GM11168 (cell line): ENCODE results near the gene RNF11.

Experiments used
- in situ Hi-C: fragments of 300-500 bp; cut with MboI; formaldehyde crosslinking; loops from one replicate; pipeline ENCODE4 v1.12.0; 2022; ENCODE audit warnings: low sequenced_read_pairs; ENCODE audit not compliant: unreplicated experiment

Gene RNF11

DNA sequence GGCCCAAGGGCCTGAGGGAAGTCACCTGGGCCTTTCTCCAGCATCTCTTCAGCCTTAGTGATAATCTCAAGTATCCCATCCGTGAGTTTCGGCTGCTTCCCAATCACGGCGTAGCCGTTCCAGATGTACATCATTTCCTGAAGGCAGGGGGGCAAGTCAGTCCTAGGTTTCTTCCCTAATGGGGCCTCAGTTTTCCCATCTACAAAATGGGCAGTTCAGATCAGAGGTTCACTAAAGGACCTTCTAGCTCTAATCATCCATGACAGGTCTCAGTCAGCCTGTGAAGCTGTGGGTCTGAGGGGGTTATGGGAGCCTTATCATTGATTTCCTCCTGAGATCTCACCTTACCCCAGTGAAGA is 54.4 kb downstream of the RNF11 start:
- in situ Hi-C loops = no loop called here

DNA sequence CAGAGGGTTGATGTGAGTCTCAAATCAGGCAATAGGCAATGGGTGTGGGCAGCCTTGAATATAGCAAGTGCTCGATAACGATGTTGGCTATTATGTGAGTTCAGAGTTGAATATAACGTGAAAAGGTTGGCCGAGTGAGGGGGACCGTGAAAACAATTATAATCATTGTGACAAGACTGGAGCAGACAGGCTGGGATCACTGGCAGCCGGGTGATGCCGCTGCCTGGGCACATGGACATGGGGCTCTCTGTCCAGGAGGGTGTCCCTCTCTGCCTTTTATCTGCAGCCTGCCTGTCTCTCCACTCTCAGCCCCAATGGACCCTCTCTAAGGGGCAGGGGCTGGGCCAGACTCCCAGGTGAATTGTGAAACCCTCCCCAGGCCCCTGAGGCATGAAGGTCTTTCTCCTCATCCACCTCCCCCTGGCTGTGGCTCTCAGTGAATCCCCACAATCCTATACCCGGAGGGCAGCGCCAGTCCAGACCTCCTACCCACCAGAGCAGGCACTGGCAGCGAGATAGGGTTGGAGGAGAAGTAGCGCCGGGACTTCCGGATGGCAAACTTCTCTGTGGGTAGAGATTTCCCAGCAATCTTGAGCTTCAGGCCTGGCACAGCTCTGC is 57.9 kb downstream of the RNF11 start:
- in situ Hi-C loops = no loop called here

GRCh38 chr1:51294566-51295184 is 58.6 kb downstream of the RNF11 start:
- in situ Hi-C loops = no loop called here

GRCh38 chr1:51295926-51296325 is 59.9 kb downstream of the RNF11 start:
- in situ Hi-C loops = no loop called here

DNA sequence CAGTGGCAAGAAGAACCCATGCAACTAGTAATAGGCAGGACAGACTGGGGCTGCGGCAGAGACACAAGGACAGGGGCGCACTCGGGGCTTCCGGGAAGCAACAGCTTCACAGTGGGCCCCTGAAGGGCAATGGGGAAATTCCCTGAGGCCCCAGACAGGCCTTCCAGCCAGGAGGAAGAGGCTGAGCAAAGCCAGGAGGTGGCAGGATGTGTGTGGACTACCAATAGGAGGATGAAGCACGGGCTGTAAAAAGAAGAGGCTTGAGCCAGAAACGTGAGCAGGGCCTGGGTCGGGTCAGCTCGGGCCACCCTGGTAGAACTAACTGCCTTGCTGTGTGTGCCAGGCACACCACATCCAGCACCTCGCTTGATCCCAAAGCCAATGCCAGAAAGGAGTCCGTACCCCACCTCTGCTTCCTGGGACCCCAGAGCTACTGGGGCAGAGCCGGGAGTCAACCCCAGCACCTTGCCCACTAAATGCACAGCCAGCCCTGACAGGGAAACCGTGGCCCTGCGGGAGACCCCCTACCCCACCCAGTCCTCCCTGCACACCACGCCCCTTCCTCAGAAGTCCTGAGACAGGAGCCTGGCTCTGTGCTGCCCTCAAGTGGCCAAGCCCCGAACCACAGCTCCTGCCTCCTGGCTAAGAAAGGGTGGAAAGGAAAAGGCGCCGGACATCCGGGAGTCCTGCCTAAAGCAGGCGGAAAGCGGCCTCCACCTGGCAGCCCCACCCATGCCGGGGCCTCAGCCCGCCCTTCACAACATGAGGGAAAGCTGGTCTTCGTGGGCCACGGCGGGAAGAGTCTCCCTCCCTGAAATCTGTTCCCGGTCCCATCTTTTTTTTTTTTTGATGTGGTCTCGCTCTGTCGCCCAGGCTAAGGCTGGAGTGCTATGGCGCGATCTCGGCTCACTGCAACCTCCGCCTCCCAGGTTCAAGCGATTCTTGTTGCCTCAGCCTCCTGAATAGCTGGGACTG is 60.6 kb downstream of the RNF11 start:
- in situ Hi-C loops = no loop called here

GRCh38 chr1:51297401-51298321 is 61.6 kb downstream of the RNF11 start:
- in situ Hi-C loops = no loop called here

GRCh38 chr1:51298322-51298705 is 62.2 kb downstream of the RNF11 start:
- in situ Hi-C loops = no loop called here

GRCh38 chr1:51299185-51299885 is 63.3 kb downstream of the RNF11 start:
- in situ Hi-C loops = no loop called here

GRCh38 chr1:51299981-51300670 is 64.1 kb downstream of the RNF11 start:
- in situ Hi-C loops = no loop called here

DNA sequence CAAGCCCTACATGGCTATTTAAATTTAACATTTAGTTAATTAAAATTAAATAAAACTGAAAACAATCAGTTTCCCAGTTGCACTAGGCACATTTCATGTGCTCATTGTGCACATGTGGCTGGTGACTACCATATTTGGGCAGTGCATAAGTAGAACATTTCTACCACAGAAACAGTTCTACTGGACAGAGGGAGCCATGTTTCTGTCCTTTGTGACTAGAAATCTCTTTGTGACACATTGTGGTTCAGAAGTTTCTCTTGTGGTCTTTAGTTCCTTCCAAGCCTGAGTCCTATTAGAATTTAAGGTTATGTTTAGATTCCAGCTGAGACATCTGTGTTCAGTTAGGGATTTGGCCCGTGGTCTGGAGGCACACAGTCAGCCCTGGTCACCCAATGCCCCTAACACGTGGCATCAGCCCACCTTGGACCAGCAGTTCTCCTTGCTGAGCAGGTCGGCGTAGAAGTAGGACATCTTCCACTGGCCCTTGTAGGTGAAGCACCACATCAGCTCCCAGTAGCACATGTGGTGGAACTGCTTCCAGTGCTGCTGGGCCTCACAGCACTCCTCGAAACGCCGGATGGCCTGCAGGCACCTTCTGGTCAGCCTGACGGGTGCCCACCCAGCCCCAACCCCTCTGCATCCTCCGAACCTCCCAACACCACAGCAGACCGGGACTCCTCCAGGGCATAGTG is 65.2 kb downstream of the RNF11 start:
- in situ Hi-C loops = no loop called here

DNA sequence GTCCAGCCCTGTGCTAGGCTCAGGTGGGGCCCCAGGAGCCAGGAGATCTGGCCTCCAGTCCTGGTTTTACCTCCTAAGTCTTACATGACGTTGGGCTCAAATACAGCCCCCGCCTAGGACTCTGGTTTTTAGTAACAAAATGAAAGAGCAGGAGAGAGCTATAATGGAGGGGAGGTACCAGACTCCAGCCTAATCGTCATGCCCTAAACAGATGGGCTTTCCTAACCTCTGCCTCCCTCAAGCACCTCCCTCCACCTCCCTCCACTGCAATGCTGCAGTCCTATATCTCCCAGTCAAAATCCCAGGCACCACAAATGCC is 65.7 kb downstream of the RNF11 start:
- in situ Hi-C loops = no loop called here

GRCh38 chr1:51302270-51302669 is 66.2 kb downstream of the RNF11 start:
- in situ Hi-C loops = no loop called here

- in situ Hi-C loops = no loop called here
Observed at GRCh38 chr1:51302746-51303145, 66.7 kb downstream of the RNF11 start.

- in situ Hi-C loops = no loop called here
Observed at GRCh38 chr1:51303315-51303714, 67.2 kb downstream of the RNF11 start.

DNA sequence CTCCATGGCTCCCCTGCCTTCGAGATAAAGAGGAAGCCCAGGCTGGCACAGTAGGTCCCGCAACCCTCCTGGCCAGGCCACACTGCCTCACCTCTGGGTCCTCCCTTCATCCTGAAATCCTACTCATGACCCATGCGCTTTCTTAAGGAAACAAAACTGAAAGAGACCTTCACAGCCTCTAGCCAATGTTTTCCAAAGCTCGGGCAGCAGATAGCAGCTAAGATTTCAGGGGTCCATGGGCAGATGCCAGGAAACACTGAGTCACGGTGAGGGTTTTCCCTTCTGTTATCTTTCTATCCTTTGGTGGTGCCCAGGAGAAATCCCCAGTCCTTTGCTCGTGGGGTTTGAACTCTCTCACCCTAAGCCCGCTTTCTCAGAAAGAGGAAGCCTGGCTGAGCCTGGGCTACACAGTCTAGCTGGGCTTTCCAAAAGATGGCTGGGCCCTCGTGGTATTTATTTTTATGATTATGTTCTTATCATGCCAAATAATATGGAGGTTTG is 67.7 kb downstream of the RNF11 start:
- in situ Hi-C loops = no loop called here

DNA sequence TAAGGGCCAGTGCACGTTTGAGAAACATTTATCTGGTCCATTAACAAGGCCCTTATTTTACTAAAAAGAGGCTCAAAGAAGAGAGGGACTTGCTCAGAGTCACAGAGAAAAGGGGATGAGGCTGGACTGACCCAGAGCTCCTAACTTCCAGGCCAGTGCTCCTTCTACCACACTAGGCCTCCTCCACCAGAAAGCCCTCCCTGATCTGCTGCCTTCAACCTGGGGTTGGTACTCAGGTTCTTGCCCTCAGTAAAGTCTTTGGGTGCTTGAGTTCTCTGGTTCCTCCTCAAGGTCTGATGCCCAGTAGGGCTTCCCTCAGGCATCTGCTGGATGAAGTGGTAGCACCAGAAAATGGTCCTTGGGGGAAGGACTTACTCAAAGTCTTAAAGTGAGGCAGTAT is 68.3 kb downstream of the RNF11 start:
- in situ Hi-C loops = no loop called here

DNA sequence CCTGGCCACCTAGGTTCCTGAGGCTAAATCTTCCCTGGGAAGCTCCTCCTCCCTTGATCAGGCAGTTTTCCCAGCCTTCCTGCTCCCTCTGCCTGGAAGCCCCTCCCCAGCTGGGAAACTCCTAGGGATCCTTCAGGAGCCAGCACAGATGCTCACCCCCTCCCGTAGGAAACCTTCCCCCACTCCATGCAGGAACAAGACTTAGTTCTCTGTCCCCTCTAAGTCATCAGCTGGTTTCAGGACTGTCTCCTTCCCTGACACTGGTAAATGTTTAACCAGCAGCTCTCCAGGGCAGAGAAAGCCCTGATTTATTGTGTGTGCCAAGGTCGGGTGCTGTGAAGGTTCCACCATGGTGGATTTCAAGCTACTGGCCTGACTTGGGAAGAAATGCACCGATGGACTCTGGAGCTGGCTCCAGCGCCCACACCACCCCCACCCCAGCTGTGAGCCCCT is 69.3 kb downstream of the RNF11 start:
- in situ Hi-C loops = no loop called here

GRCh38 chr1:51306950-51307349 is 70.9 kb downstream of the RNF11 start:
- in situ Hi-C loops = no loop called here
